ENCODE measurements around the gene WSB2. TPM values are rescaled to one million over a fixed set of nuclear protein-coding genes. Genes with fewer than 3 reads are reported as not detected.

The WSB2 gene
- total and polyA plus RNA-seq, 10 of the 15 experiments (the other 5 are each of a cell fraction or from before 2014, with no cell fraction given) = 18.3 to 82.6 (median 43.7) TPM

DNA sequence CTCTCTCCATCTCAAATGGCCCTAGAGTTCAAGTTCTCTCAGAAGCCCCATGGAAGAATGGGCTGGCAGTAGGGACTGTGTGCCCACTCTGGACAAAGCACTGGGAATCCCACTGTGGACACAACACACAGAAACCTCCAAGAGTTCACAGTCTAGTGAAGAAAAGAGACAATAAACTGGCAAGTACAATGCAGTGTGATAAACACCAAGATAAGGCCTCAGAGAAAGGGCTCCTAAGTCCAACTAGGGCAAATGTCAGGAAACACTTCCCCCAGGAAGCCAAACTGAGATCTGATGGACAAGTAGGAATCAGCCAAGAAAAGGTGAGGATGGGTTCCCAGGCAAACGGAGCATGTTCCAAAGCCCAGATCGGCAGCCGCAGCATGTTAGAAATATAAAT lies 37.4 kb upstream of the WSB2 start:
- POLR2A ChIA-PET = no interaction called here
- ATAC-seq = no peak

DNA sequence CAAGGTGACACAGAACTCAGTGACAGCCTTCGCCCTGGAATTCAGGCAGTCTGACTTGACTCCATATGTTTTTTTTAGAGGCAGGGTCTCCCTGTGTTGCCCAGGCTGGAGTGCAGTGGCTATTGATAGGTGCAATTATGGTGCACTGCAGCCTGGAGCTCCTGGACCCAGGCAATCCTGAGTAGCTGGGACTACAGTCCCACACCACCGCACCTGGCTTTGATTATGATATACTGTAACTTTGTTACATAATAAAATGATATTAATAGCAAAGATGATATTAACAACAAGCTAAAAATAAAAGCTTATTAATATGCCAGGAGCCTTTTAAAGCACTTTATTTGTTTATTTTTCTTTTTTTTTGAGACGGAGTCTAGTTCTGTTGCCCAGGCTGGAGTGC lies 33.1 kb upstream of the WSB2 start:
- in situ Hi-C loops (cut with MboI) = no loop called here
- SMC1A ChIA-PET (ENCODE audit: uncharacterized antibody, unreplicated experiment) = no interaction called here
- H3K27ac ChIP-seq (ENCODE audit: control insufficient read depth, insufficient read depth) = no peak overlapping the region

More for the DNA sequence above, 37.4 kb upstream of the WSB2 start:
- Histone ChIP-seq H3K4me2 (ENCODE audit: control insufficient read depth, insufficient read depth) (no peak overlapping the region), H3K4me3 (no peak overlapping the region), H3K27ac (ENCODE audit: control insufficient read depth, insufficient read depth) (no peak overlapping the region), H2AFZ (ENCODE audit: control insufficient read depth, low read depth, low read length) (no peak overlapping the region), H3K36me3 (ENCODE audit: control insufficient read depth in 2 of 2, insufficient read depth in 2 of 2, low read length in 1 of 2) (no peaks in the 10 kb centered on the region), H3K4me1 (ENCODE audit: control insufficient read depth, insufficient read depth, low read length) (no peaks in the 10 kb centered on the region; the same call in 1 of the 2 replicates), H3K9ac (ENCODE audit: control insufficient read depth, insufficient read depth, low read length) (no peak overlapping the region), H3K27me3 (replicated peaks in 1 of 2; ENCODE audit: control insufficient read depth in 2 of 2, insufficient read depth in 2 of 2, low read length in 1 of 2) (peaks cover 3 to 4% of the 10 kb centered on the region in 2 experiments; a peak in 3 of 4 replicates), H3K79me2 (ENCODE audit: control insufficient read depth, insufficient read depth, low read length) (no peaks in the 10 kb centered on the region), H3K9me3 (replicated peaks; ENCODE audit: control insufficient read depth, insufficient read depth, low read length) (no peaks in the 10 kb centered on the region), H4K20me1 (ENCODE audit: control insufficient read depth, insufficient read depth) (no peaks in the 10 kb centered on the region)
- in situ Hi-C loops (cut with MboI) = no loop called here
- ChIA-PET RAD21 (ENCODE audit: unreplicated experiment) (interaction anchor here (0.6 kb wide), 1 partner anchor 739 kb away, joined by 3 read pairs; no protein-coding TSS in a partner anchor), SMC1A (ENCODE audit: uncharacterized antibody, unreplicated experiment) (no interaction called here), CTCF (no interaction called here)
- intact Hi-C loops (cut with micrococcal nuclease; ENCODE audit: unreplicated experiment) = no loop called here
- FAIRE-seq (no peak), DNase-seq (ENCODE audit: low read depth, low spot score) (no peak)
- BruUV-seq (replicated peaks) = no TSS peak
- TF ChIP-seq NFYA (IDR thresholded peaks at IDR 0.05; ENCODE audit: borderline replicate concordance, low read depth, low read length) (no peak), CBX5 (IDR thresholded peaks at IDR 0.05; ENCODE audit: low read depth) (no peak), SP1 (IDR thresholded peaks at IDR 0.05; ENCODE audit: low read depth, low read length) (no peak)
- TF ChIP-seq, protein P1, sequence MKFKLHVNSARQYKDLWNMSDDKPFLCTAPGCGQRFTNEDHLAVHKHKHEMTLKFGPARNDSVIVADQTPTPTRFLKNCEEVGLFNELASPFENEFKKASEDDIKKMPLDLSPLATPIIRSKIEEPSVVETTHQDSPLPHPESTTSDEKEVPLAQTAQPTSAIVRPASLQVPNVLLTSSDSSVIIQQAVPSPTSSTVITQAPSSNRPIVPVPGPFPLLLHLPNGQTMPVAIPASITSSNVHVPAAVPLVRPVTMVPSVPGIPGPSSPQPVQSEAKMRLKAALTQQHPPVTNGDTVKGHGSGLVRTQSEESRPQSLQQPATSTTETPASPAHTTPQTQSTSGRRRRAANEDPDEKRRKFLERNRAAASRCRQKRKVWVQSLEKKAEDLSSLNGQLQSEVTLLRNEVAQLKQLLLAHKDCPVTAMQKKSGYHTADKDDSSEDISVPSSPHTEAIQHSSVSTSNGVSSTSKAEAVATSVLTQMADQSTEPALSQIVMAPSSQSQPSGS (IDR thresholded peaks at IDR 0.05; ENCODE audit: low read length) = no peak
- 76% methylated on average over 3 of the region's 3 CpGs for WGBS (ENCODE audit: insufficient coverage, insufficient replicate concordance, low lambda C conversion rate, missing lambda C conversion rate)

More for the DNA sequence above, 33.1 kb upstream of the WSB2 start:
- Histone ChIP-seq H3K4me3 (no peak overlapping the region), H3K79me2 (ENCODE audit: control insufficient read depth, insufficient read depth, low read length) (no peaks in the 10 kb centered on the region), H3K9ac (ENCODE audit: control insufficient read depth, insufficient read depth, low read length) (no peak overlapping the region), H3K9me3 (replicated peaks; ENCODE audit: control insufficient read depth, insufficient read depth, low read length) (no peaks in the 10 kb centered on the region), H2AFZ (ENCODE audit: control insufficient read depth, low read depth, low read length) (no peak overlapping the region), H3K36me3 (ENCODE audit: control insufficient read depth in 2 of 2, insufficient read depth in 2 of 2, low read length in 1 of 2) (no peaks in the 10 kb centered on the region), H3K4me1 (ENCODE audit: control insufficient read depth, insufficient read depth, low read length) (no peaks in the 10 kb centered on the region), H4K20me1 (ENCODE audit: control insufficient read depth, insufficient read depth) (no peaks in the 10 kb centered on the region), H3K4me2 (ENCODE audit: control insufficient read depth, insufficient read depth) (no peak overlapping the region), H3K27me3 (replicated peaks in 1 of 2; ENCODE audit: control insufficient read depth in 2 of 2, insufficient read depth in 2 of 2, low read length in 1 of 2) (no peaks in the 10 kb centered on the region; a peak in 1 of 4 replicates)
- ChIA-PET POLR2A (interaction anchor here (0.9 kb wide), 1 partner anchor 47 kb away, joined by 3 read pairs; no protein-coding TSS in a partner anchor), CTCF (interaction anchor here (0.6 to 1.5 kb wide), 4 partner anchors 27 to 285 kb away, joined by 3 to 6 read pairs (median 3); no protein-coding TSS in a partner anchor), RAD21 (ENCODE audit: unreplicated experiment) (no interaction called here)
- ATAC-seq (no peak), FAIRE-seq (no peak), DNase-seq (ENCODE audit: low read depth, low spot score) (no peak)
- intact Hi-C loops (cut with micrococcal nuclease; ENCODE audit: unreplicated experiment) = no loop called here
- no TSS peak for BruUV-seq (replicated peaks)
- TF ChIP-seq, protein P2, sequence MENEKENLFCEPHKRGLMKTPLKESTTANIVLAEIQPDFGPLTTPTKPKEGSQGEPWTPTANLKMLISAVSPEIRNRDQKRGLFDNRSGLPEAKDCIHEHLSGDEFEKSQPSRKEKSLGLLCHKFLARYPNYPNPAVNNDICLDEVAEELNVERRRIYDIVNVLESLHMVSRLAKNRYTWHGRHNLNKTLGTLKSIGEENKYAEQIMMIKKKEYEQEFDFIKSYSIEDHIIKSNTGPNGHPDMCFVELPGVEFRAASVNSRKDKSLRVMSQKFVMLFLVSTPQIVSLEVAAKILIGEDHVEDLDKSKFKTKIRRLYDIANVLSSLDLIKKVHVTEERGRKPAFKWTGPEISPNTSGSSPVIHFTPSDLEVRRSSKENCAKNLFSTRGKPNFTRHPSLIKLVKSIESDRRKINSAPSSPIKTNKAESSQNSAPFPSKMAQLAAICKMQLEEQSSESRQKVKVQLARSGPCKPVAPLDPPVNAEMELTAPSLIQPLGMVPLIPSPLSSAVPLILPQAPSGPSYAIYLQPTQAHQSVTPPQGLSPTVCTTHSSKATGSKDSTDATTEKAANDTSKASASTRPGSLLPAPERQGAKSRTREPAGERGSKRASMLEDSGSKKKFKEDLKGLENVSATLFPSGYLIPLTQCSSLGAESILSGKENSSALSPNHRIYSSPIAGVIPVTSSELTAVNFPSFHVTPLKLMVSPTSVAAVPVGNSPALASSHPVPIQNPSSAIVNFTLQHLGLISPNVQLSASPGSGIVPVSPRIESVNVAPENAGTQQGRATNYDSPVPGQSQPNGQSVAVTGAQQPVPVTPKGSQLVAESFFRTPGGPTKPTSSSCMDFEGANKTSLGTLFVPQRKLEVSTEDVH (IDR thresholded peaks at IDR 0.05; ENCODE audit: low read depth, partially characterized antibody) = no peak
- no peak for TF ChIP-seq SMARCA5 (IDR thresholded peaks at IDR 0.05)
- TF ChIP-seq, protein P3, sequence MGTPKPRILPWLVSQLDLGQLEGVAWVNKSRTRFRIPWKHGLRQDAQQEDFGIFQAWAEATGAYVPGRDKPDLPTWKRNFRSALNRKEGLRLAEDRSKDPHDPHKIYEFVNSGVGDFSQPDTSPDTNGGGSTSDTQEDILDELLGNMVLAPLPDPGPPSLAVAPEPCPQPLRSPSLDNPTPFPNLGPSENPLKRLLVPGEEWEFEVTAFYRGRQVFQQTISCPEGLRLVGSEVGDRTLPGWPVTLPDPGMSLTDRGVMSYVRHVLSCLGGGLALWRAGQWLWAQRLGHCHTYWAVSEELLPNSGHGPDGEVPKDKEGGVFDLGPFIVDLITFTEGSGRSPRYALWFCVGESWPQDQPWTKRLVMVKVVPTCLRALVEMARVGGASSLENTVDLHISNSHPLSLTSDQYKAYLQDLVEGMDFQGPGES (IDR thresholded peaks at IDR 0.05) = no peak
- WGBS (ENCODE audit: insufficient coverage, insufficient replicate concordance, low lambda C conversion rate, missing lambda C conversion rate) = 52% methylated on average over 3 of the region's 3 CpGs
